Mammary epithelial cell (primary cell): ENCODE measurements around the gene PIGA.

Experiments used
- CTCF ChIP-seq, 2 donors: IDR thresholded peaks in 1 of 2; conservative IDR thresholded peaks in 1 of 2; 2 replicates each; pipeline ENCODE4 v1.5.1; 2011 to 2012; ENCODE audit warnings: inconsistent platforms in 2 of 2, low read length in 2 of 2, mild to moderate bottlenecking in 2 of 2, control low read depth in 1 of 2, low read depth in 1 of 2; ENCODE audit not compliant: insufficient read depth in 1 of 2; ENCODE audit errors: extremely low read depth in 1 of 2
- EZH2 ChIP-seq: IDR thresholded peaks from 2 replicates; pipeline ENCODE4 v1.6.1; 2012; ENCODE audit warnings: low read length, inconsistent platforms, borderline replicate concordance

DNA sequence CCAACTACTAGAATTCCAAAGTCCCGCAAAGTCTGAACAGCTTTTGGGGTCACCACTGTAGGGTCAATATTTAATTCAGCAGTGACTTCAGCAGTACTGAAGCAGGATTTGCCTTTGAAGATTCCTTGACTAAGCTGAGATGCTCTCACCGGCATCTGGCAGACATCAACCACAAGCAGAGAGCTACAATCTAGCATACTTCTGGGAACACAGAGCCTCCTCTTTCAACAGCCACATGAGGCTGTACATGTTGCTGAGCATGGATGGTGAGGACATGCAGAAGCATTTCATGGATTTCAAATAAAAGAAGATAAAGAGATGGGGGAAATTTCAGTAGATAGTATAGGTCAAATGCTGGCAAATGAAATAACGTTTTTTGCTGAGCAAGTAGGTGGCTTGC, 13.3 kb downstream of the PIGA start:
- TF ChIP-seq CTCF (conservative IDR thresholded peaks at IDR 0.05 in 1 of 2, IDR thresholded peaks at IDR 0.05 in 1 of 2; ENCODE audit: extremely low read depth in 1 of 2, insufficient read depth in 1 of 2, low read depth in 1 of 2, low read length in 2 of 2) (no peak), EZH2 (no peak)
